Mononuclear cell (primary cell): ENCODE data around the gene PDGFD. TPM values are rescaled to one million over a fixed set of nuclear protein-coding genes. Genes with fewer than 3 reads are reported as not detected.

Experiments
- H3K27me3 ChIP-seq: 2 replicates; pipeline ENCODE4 v1.6.0; 2011; ENCODE audit warnings: low read length, control low read depth; ENCODE audit not compliant: insufficient read depth
- H3K4me1 ChIP-seq: 2 replicates; pipeline ENCODE4 v1.5.1; 2011; ENCODE audit warnings: mild to moderate bottlenecking, low read length, control low read depth; ENCODE audit not compliant: insufficient read depth
- H3K4me3 ChIP-seq: 2 replicates; pipeline ENCODE4 v1.5.1; 2011; ENCODE audit warnings: mild to moderate bottlenecking, low read length, moderate library complexity
- H3K9me3 ChIP-seq: 2 replicates; pipeline ENCODE4 v1.5.1; 2011; ENCODE audit warnings: low read depth, mild to moderate bottlenecking, control low read depth, low read length
- total RNA-seq: library from RNA; depleted of rRNA; stranded (reverse); fragments of >200 nt; gene quantifications from one replicate; pipeline ENCODE4 v1.2.3, GENCODE V29; 2012

PDGFD gene
- total RNA-seq = 3.4 TPM

DNA sequence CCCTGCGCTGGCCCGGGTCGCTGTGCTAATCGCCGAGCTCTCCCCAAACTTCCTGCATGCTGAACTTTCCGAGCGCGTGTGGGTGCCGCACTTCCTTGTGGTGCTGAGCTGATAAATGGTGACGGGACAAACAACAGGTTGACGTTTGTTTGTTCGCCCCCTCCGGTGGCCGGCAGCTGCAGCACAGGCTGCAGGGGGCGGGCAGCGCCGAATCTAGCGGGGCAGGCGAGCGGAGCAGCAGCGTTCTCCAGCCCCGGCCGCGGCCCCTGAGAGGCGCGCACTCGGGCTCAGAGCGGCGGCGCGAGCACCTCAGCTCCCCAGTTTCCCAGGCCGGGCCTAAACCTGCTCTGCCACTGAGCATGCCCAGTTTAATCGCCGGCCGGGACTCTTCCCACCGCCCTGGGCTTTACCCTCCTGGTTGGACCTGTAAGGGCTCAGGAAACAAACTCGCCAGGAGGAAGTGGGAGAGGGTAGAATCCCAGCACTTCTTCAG lies at the start of gene PDGFD:
Gene PDGFD (minus strand): TSS at position 120 of the 493 bp plus-strand sequence.
- peak within 1 kb of the TSS; percentile 44 for H3K4me3 ChIP-seq
- H3K4me1 ChIP-seq = peaks cover 19% of the 10 kb centered on the region
- H3K9me3 ChIP-seq = no peaks in the 10 kb centered on the region
- H3K27me3 ChIP-seq = peaks cover 14% of the 10 kb centered on the region

DNA sequence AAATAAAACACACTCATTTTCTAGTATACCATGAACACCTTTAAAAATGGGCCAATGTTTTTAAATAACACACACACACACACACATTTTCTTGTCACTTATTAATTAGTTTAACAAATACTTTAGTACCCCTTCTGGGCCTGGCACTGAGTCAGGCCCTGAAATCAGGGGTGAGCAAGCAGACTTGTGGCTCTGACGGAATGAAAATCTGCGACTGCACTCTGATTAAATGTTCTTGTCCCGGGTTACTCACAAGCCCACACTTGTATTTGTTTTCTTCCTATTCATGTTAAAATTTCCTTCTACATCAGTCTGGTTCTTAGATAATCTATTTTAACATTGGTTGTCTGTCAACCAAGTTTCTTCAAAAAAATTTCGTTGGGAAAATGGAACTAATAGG lies 43.0 kb upstream of the PDGFD start:
- Histone ChIP-seq H3K9me3 (no peaks in the 10 kb centered on the region), H3K27me3 (no peaks in the 10 kb centered on the region), H3K4me3 (no peak overlapping the region), H3K4me1 (no peaks in the 10 kb centered on the region)

DNA sequence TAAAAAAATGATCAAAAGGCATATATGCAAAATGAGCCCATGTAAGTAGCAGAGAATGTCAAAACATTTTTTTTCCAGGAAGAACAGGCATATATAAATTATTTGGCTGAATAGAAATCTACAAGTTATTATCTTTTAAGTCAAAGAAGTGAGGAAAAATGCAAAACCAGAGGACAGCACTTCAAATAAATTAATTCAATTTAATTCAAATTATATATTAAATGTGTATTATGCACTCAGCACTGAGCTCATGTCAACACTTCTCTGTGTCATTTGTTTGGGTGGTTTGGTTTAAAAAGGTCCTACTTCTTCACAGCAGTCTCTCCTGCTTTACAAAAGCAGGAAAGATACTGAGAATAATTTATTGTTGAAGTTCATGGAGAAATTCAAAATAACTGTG lies 41.9 kb upstream of the PDGFD start:
- Histone ChIP-seq H3K9me3 (no peaks in the 10 kb centered on the region), H3K4me1 (no peaks in the 10 kb centered on the region), H3K27me3 (no peaks in the 10 kb centered on the region), H3K4me3 (no peak overlapping the region)

DNA sequence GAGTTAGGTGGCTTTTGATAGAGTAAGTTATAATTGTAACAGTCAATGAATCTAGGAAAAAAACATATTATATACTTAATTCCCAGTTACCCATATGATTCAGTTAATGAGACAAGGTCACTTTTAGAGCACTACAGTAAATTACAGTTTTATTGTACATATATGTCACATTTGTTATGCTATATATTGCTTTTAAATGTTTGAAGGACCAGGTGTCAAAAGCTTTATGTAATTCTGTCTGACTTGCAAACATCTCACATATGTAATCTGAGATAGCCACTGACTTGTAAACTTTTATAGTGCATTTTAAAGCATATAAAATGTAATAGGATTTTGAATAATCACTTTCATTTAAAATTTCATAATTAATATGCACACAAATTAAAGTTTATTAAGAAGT lies 36.7 kb upstream of the PDGFD start:
- no peaks in the 10 kb centered on the region for H3K4me1 ChIP-seq
- H3K27me3 ChIP-seq = no peaks in the 10 kb centered on the region
- H3K4me3 ChIP-seq = no peak overlapping the region
- no peaks in the 10 kb centered on the region for H3K9me3 ChIP-seq

DNA sequence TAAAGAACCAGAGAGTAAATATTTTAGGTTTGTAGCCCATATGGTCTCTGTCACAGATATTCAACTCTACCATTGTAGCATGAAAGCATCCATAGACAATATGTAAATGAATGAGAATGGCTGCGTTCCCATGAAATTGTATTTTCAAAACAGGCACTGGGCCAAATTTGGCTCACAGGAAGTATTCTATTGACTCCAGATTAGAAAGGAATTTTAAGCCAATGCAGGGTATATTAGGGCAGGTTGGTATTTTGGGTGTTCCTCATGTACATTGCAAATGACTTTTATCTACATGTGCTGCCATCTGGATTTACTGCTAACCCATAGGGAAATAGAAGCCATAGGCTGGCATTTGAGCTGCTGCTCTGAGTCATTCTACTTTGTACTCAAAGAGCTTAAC lies 35.1 kb upstream of the PDGFD start:
- H3K4me3 ChIP-seq = no peak overlapping the region
- no peaks in the 10 kb centered on the region for H3K27me3 ChIP-seq
- H3K9me3 ChIP-seq = no peaks in the 10 kb centered on the region
- H3K4me1 ChIP-seq = no peaks in the 10 kb centered on the region

DNA sequence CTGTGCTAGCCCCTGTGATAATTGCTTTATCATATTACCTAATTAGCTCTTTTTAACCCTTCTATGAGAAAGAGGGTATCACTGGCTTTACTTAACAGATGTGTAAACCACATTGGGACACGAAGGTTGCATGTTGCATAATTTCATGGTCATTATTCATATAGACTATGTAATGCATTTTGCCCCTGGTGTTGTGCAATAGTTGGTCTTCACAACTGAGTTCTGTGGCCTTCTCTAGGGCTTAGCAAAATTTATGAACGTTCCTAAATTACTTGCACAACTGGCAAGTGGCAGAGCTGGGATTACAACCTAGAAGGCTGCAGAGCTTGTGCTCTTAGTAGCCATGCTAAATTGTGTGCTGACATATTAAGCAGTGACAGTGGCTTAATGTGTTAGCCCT lies 34.6 kb upstream of the PDGFD start:
- Histone ChIP-seq H3K4me1 (no peaks in the 10 kb centered on the region), H3K9me3 (no peaks in the 10 kb centered on the region), H3K4me3 (no peak overlapping the region), H3K27me3 (no peaks in the 10 kb centered on the region)

DNA sequence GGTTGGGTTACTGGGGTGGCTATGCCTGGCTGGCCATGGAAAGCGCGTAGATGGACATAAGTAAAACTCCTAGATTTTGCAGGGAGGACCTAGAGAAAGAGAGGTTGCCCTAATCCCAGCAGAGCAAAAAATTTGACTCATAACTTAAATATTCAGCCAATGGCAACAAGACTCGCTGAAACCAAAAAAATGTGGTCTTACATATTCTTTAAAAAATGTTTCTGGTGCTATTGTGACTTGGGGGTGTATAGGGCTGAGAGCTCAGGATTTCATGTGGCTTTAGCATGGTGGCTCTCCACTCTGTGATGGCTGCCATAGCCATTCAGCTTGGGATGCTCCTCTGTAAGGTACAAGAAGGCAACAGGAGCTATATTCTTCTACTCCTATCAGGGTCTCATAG lies 27.2 kb upstream of the PDGFD start:
- Histone ChIP-seq H3K4me3 (no peak overlapping the region), H3K9me3 (no peaks in the 10 kb centered on the region)

DNA sequence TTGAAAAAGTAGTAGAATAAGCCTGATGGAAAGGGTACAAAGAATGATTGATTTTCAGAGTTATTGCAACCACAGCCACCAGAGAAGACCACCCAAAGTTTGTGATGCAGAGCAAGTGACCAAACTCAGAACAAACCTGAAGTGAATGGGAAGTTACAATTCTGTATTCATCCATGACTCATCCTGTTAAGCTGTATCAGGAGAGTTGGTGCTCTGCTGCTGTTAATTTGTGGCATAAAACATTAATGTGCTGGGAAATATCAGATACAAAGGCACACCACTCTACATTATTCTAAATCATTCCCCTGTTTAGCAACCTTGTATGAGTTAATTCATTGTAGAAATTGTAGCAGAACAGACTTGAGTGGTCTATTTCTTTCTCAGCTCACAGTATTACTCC lies 19.6 kb upstream of the PDGFD start:
- H3K4me1 ChIP-seq = no peaks in the 10 kb centered on the region
- no peaks in the 10 kb centered on the region for H3K27me3 ChIP-seq
- H3K4me3 ChIP-seq = no peak overlapping the region
- H3K9me3 ChIP-seq = no peaks in the 10 kb centered on the region

More for the DNA sequence above, 27.2 kb upstream of the PDGFD start:
- H3K4me1 ChIP-seq = no peaks in the 10 kb centered on the region
- no peaks in the 10 kb centered on the region for H3K27me3 ChIP-seq

DNA sequence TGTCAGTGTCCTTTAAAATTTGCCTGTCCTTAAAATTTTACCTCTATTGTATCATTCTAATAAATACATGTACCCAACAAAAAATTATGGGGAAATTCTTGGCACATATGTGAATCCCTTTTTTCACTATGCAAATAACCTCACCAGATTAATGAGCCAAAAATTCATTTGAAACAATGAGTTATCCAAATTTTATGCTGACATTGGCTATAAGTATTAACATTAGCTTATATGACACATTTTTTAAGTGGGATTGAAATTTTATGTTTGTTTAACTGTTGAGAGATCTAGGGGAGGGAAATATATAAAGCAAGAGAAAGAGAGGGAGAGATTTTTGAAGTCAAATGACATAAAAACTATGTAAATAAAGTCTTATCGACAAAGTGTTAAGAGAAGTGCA lies 11.8 kb upstream of the PDGFD start:
- Histone ChIP-seq H3K9me3 (no peaks in the 10 kb centered on the region), H3K4me3 (no peak overlapping the region), H3K4me1 (no peaks in the 10 kb centered on the region), H3K27me3 (no peaks in the 10 kb centered on the region)

DNA sequence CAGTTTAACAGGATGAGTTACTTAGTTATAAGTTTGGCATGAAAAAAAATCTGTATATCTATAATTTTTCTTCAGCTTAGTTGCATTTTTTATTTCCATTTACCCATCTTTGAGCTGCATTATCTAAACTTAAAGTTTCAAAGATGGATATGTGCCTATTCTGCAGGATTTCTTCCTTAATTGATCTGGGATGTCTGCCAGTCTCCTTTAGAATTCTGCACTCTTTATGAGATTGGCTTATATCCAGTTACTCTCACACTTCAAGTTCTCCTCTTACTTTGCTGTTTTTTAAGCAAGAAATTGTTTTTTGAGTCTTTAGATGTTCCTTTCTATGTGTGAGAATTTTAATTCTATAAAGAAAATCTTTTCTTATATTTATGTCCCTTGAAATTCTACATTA lies 5.1 kb upstream of the PDGFD start:
- Histone ChIP-seq H3K9me3 (no peaks in the 10 kb centered on the region), H3K4me3 (no peak overlapping the region), H3K4me1 (peaks cover 2% of the 10 kb centered on the region), H3K27me3 (no peaks in the 10 kb centered on the region)

DNA sequence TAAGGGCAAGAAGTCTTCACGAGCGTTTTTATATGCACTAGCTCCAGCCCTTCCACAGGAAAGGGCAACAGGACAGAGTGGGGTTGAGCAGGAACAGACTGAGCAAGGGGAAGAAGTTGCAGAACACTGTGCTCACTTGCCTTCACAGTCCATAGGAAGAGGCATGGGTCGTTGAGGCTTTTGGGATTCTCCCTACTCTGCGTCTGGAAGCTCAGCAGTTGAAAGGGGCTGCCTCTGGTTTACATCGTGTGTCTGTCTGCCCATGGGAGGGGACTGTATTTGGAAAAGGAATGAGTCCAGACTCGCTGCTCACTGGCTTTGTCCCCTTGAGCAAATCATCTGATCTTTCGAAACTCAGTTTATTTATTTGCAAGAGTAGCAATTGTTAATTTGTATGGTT lies 1.1 kb upstream of the PDGFD start:
- peaks cover 14% of the 10 kb centered on the region for H3K27me3 ChIP-seq
- peaks cover 19% of the 10 kb centered on the region for H3K4me1 ChIP-seq
- no peak overlapping the region for H3K4me3 ChIP-seq
- H3K9me3 ChIP-seq = no peaks in the 10 kb centered on the region

DNA sequence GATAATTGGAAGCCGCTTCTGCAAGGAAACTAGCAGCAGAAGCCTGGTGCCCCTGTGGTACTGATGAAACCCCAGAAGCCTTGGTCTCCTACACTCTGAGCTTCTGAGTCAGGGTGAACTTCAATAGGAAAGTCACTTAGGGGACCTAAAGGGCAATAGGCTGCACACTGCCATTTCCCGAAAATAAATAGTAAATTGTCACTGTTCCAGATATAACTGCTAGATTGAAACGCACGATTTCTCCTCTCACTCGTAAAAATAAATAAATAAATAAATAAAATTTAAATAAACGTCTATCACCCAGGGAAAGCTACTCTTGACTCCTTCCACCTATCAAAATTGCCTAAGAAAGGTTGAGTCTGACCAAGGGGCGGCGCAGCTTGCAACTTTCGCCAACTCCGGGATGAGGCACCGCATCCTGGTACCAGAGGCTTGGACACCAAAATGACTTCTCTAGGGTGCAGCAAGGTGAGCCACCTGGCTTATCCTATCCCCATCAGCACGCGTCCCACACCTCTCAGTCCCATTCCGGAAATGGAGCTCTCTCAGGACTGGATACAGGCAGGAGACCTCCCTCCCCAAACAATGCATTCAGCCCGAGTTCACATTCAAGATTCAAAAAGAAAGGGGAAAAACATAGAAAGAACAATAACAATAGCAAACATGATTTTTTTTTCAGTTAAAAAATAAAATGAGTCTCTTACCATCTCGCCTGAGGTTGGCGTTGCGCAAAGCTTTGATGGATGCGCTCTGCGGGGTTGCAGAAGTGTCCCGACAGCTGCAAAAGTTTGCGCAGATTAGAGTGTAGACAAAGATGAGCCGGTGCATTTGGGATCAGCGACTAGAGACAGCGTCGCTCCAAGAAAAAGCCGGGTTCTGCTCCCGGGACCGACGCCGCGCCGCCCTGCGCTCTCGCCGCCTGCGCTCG lies 583 bp downstream of the PDGFD start:
- Histone ChIP-seq H3K4me3 (peak overlapping the region; percentile 44), H3K27me3 (peaks cover 14% of the 10 kb centered on the region), H3K9me3 (no peaks in the 10 kb centered on the region)

DNA sequence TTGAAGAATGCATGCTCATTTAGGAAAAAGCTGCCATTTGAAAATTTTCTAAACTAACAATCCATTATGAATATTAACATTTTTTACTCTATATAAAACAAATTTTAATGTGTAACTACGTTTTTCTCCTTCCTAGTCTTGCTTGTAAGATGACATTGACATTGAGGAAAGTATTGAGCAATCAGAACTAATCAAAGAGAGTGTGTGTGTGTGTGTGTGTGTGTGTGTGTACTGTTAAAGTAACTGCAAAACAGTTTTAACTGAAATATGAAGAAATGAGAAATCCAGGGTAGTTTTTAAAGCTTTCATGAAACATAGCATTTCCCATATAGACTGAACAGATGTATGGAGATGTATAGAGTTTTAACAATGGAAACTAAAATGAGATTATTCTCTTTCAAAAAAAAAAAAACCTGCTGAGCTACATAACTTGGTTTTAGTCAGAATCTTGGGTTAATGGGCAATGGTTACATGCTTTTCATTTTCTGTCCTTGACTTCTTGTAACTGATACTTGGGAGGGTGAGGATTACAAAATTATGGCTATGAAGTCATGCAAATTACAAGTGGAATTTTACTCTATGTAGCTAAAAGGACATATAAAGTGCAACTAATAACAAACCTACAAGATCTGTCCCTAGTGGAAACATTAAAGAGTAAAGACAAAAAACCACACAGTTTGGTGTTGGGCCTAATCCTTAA lies 2.0 kb downstream of the PDGFD start:
- H3K4me1 ChIP-seq = peaks cover 19% of the 10 kb centered on the region
- no peak overlapping the region for H3K4me3 ChIP-seq
- no peaks in the 10 kb centered on the region for H3K9me3 ChIP-seq
- peaks cover 14% of the 10 kb centered on the region for H3K27me3 ChIP-seq

More for the DNA sequence above, 583 bp downstream of the PDGFD start:
- peaks cover 19% of the 10 kb centered on the region for H3K4me1 ChIP-seq

DNA sequence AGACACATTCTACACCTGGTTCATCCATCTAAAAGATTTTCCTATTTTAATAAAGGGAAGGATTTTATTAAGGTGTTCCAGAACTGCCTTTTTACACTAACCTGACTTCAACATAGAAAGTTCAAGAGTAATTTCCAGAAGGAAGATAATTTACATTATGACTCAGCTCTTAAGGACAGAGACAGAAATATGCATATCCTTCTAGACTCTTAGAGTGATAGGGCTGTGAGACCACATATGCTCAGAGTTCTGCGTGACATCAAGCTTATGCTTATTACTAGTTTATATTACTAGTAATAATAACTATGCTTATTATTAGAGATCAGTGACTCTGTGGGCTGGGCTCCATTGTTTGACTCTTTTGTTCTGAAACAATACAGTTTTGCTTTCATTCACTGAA lies 4.6 kb downstream of the PDGFD start:
- Histone ChIP-seq H3K4me1 (peaks cover 19% of the 10 kb centered on the region), H3K27me3 (peaks cover 14% of the 10 kb centered on the region), H3K4me3 (no peak overlapping the region), H3K9me3 (no peaks in the 10 kb centered on the region)

DNA sequence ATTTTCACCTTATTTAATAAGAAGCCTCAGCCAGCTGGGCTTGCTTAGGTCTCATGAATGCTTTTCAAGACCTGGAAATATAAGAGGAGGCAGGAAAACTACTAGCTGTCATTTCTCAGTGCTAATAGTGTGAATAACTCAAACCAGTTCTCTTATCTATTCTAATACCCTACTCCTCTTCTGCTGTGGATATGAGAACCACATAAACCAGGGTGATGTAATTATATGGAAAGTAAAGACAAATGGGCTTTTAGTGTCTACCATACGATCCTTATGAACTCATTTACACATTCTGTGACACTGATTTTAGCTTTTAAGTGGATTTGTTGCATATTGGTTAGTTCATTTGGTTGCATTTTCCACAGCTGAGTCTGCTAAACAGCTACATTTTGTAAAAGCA lies 8.6 kb downstream of the PDGFD start:
- no peak overlapping the region for H3K4me3 ChIP-seq
- no peaks in the 10 kb centered on the region for H3K27me3 ChIP-seq
- H3K9me3 ChIP-seq = no peaks in the 10 kb centered on the region
- peaks cover 3% of the 10 kb centered on the region for H3K4me1 ChIP-seq
